HUES64 (cell line): Measurements from ENCODE around the gene ERG28.

ENCODE experiments used
- H3K27ac ChIP-seq: 2 replicates; pipeline ENCODE4 v1.7.0; 2013; ENCODE audit warnings: low read depth, low read length, inconsistent platforms
- H3K27me3 ChIP-seq: 2 replicates; pipeline ENCODE4 v1.6.1; 2013; ENCODE audit warnings: mild to moderate bottlenecking, low read length; ENCODE audit not compliant: insufficient read depth
- H3K36me3 ChIP-seq: 2 replicates; pipeline ENCODE4 v1.6.1; 2013; ENCODE audit warnings: mild to moderate bottlenecking, low read length; ENCODE audit not compliant: insufficient read depth
- H3K4me1 ChIP-seq: 2 replicates; pipeline ENCODE4 v1.6.1; 2013; ENCODE audit warnings: mild to moderate bottlenecking, low read length, moderate library complexity; ENCODE audit not compliant: insufficient read depth
- H3K4me3 ChIP-seq: 2 replicates; pipeline ENCODE4 v1.5.1; 2013; ENCODE audit warnings: mild to moderate bottlenecking, low read length, moderate library complexity
- H3K9ac ChIP-seq: 2 replicates; pipeline ENCODE4 v1.6.1; 2013; ENCODE audit warnings: mild to moderate bottlenecking, low read depth, low read length
- H3K9me3 ChIP-seq: 2 replicates; pipeline ENCODE4 v1.6.1; 2013; ENCODE audit warnings: low read depth, low read length; ENCODE audit not compliant: insufficient read depth
- WGBS: fragments of 150-250, 120-280 bp; methylation state at CpG from one replicate; pipeline ENCODE4 v1.1.7; 2013; ENCODE audit warnings: missing lambda C conversion rate; 5-methylcytosine and 5-hydroxymethylcytosine counted together

ERG28 gene

DNA sequence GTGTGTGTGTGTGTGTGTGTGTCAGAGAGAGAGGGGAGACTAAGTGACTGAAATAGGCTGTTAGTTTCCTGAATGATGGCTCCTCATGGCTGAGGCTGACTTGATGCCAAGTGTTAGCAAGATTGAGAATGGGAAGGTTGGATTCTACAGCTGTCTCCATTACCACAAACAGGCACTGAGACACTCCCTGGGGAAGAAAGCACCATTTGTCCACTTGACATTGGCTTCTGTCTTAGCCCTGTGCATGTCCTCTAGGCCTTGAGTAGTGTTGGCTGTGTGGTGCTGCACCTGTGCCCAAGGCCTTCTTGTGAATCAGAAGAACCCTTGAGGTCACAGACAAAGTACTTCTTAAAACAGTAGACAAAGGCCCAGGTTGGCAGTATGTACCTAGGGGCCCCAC is 15.6 kb downstream of the ERG28 start:
- Histone ChIP-seq H3K4me1 (peaks cover 5% of the 10 kb centered on the region; the same call in 1 of the 2 replicates), H3K9me3 (no peaks in the 10 kb centered on the region), H3K4me3 (no peak overlapping the region), H3K27ac (no peak overlapping the region), H3K9ac (no peak overlapping the region), H3K27me3 (no peaks in the 10 kb centered on the region), H3K36me3 (peaks cover 24% of the 10 kb centered on the region)

GRCh38 chr14:75643985-75644384 is 16.7 kb downstream of the ERG28 start:
- peaks cover 5% of the 10 kb centered on the region; the same call in 1 of the 2 replicates for H3K4me1 ChIP-seq
- no peaks in the 10 kb centered on the region for H3K9me3 ChIP-seq
- H3K36me3 ChIP-seq = peaks cover 13% of the 10 kb centered on the region; the same call in 1 of the 2 replicates
- no peak overlapping the region for H3K27ac ChIP-seq
- 90% methylated on average over 4 of the region's 4 CpGs for WGBS
- H3K9ac ChIP-seq = no peak overlapping the region
- H3K4me3 ChIP-seq = no peak overlapping the region
- no peaks in the 10 kb centered on the region for H3K27me3 ChIP-seq

GRCh38 chr14:75640876-75641275 is 19.8 kb downstream of the ERG28 start:
- Histone ChIP-seq H3K9me3 (no peaks in the 10 kb centered on the region), H3K27me3 (no peaks in the 10 kb centered on the region), H3K27ac (no peak overlapping the region), H3K36me3 (no peaks in the 10 kb centered on the region; the same call in 1 of the 2 replicates), H3K4me1 (peaks cover 7% of the 10 kb centered on the region; the same call in 1 of the 2 replicates), H3K9ac (no peak overlapping the region), H3K4me3 (no peak overlapping the region)
- 95% methylated on average over 3 of the region's 3 CpGs for WGBS

DNA sequence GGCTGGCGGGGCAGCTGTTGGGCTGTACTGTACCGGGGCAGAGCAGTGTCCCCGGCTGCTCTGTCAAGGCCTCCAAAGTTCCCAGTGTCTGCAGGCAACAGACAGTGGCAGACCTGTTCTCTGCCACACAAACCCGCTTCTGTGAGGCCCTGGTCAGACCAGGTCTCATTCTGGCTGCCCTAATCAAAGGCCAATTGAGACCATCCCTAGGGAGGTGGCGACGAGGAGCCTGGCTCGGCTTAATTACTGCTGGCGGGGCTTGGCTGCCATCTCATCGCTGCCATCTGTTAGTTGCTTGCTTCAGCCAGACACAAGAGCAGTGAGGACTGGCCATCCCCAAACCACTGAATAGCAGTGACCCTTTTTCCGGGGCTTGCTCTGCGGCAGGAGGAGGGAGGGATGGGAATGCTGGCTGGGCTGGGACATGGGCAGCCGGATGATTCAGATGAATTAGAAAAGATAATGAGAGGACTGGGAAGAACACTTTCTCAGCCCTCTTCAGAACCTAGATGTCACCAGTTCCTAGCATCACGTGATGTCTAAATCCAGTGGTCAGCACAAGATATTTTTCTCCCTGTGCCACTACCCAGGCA is 24.5 kb downstream of the ERG28 start:
- peaks cover 27% of the 10 kb centered on the region for H3K4me1 ChIP-seq
- no peaks in the 10 kb centered on the region for H3K9me3 ChIP-seq
- no peak overlapping the region for H3K9ac ChIP-seq
- 78% methylated on average over 13 of the region's 13 CpGs for WGBS
- H3K4me3 ChIP-seq = no peak overlapping the region
- no peak overlapping the region for H3K27ac ChIP-seq
- no peaks in the 10 kb centered on the region for H3K27me3 ChIP-seq
- no peaks in the 10 kb centered on the region for H3K36me3 ChIP-seq

- Histone ChIP-seq H3K36me3 (no peaks in the 10 kb centered on the region), H3K9ac (no peak overlapping the region), H3K4me1 (peaks cover 40% of the 10 kb centered on the region), H3K27ac (no peak overlapping the region), H3K27me3 (no peaks in the 10 kb centered on the region), H3K4me3 (no peak overlapping the region), H3K9me3 (no peaks in the 10 kb centered on the region)
- WGBS = 95% methylated on average over 4 of the region's 5 CpGs
Measured at GRCh38 chr14:75634848-75635247, 25.8 kb downstream of the ERG28 start.

DNA sequence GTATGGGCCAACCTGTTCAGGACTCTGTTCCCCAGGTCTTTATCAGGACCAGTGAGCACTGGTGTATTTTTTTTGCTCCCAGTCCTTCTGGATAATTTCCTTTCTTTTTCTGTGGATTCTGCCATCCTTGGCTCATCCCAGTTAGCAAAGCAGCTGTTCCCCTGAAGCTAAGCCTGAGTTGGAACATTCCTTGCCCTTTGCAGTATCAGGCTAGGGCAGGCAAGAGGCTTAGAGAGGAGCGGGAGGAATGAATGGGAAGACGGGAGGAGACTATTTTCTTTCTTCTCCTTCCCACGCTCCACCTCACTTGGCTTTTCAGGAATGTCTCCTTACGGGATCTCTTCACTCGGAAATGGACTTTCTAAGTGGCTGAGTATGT is 29.2 kb downstream of the ERG28 start:
- 63% methylated on average over 2 of the region's 5 CpGs for WGBS
- peak overlapping the region; percentile 4 for H3K4me3 ChIP-seq
- no peaks in the 10 kb centered on the region for H3K9me3 ChIP-seq
- no peaks in the 10 kb centered on the region for H3K36me3 ChIP-seq
- peak overlapping the region; percentile 69 for H3K27ac ChIP-seq
- H3K9ac ChIP-seq = peak overlapping the region; percentile 34
- no peaks in the 10 kb centered on the region for H3K27me3 ChIP-seq
- H3K4me1 ChIP-seq = peaks cover 41% of the 10 kb centered on the region

- no peaks in the 10 kb centered on the region for H3K27me3 ChIP-seq
- peak overlapping the region; percentile 4; the same call in 1 of the 2 replicates for H3K4me3 ChIP-seq
- peak overlapping the region; percentile 45 for H3K9ac ChIP-seq
- H3K27ac ChIP-seq = peak overlapping the region; percentile 69
- no peaks in the 10 kb centered on the region for H3K36me3 ChIP-seq
- peaks cover 37% of the 10 kb centered on the region for H3K4me1 ChIP-seq
- no peaks in the 10 kb centered on the region for H3K9me3 ChIP-seq
- 46% methylated on average over 6 of the region's 6 CpGs for WGBS
Measured at GRCh38 chr14:75630695-75631452, 29.8 kb downstream of the ERG28 start.

DNA sequence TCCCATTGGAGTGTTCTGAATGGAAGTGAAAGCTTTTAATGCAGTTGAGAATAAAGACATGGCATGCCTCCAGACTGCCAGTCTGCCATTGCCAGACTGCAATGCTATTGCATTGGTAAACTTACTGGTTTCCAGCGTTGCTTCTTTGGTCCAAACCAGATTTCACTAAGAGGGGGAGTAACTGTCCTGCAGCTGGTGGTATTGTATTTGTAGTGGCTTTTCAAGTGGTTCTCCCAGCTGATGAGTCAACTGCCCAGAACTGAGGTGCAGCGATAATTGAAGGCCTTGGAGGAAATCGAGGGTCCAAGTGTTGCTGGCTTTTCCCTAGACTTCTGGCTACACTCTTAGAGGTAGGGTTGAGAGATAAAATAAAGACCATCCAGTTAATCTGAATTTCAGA is 31.9 kb downstream of the ERG28 start:
- no peak overlapping the region for H3K9ac ChIP-seq
- no peaks in the 10 kb centered on the region for H3K36me3 ChIP-seq
- peaks cover 37% of the 10 kb centered on the region for H3K4me1 ChIP-seq
- H3K9me3 ChIP-seq = no peaks in the 10 kb centered on the region
- no peak overlapping the region for H3K27ac ChIP-seq
- no peaks in the 10 kb centered on the region for H3K27me3 ChIP-seq
- 98% methylated on average over 3 of the region's 3 CpGs for WGBS
- no peak overlapping the region for H3K4me3 ChIP-seq

GRCh38 chr14:75627406-75627805 is 33.3 kb downstream of the ERG28 start:
- WGBS = 85% methylated on average over 4 of the region's 4 CpGs
- H3K27me3 ChIP-seq = no peaks in the 10 kb centered on the region
- no peaks in the 10 kb centered on the region for H3K9me3 ChIP-seq
- no peaks in the 10 kb centered on the region for H3K36me3 ChIP-seq
- no peak overlapping the region for H3K9ac ChIP-seq
- H3K27ac ChIP-seq = no peak overlapping the region
- peaks cover 28% of the 10 kb centered on the region for H3K4me1 ChIP-seq
- H3K4me3 ChIP-seq = no peak overlapping the region

GRCh38 chr14:75626863-75627262 is 33.8 kb downstream of the ERG28 start:
- no peaks in the 10 kb centered on the region for H3K27me3 ChIP-seq
- H3K36me3 ChIP-seq = no peaks in the 10 kb centered on the region
- H3K27ac ChIP-seq = no peak overlapping the region
- no peak overlapping the region for H3K9ac ChIP-seq
- H3K9me3 ChIP-seq = no peaks in the 10 kb centered on the region
- WGBS = 83% methylated on average over 2 of the region's 3 CpGs
- H3K4me1 ChIP-seq = peaks cover 23% of the 10 kb centered on the region
- no peak overlapping the region for H3K4me3 ChIP-seq

- Histone ChIP-seq H3K9me3 (no peaks in the 10 kb centered on the region), H3K27ac (no peak overlapping the region), H3K9ac (no peak overlapping the region), H3K4me1 (peaks cover 19% of the 10 kb centered on the region), H3K36me3 (no peaks in the 10 kb centered on the region), H3K4me3 (no peak overlapping the region), H3K27me3 (no peaks in the 10 kb centered on the region)
- WGBS = 95% methylated on average over 3 of the region's 3 CpGs
Measured at GRCh38 chr14:75626396-75626795, 34.3 kb downstream of the ERG28 start.
